K562 (cell line): ENCODE data around the gene MAP4. TPM values are rescaled to one million over a fixed set of nuclear protein-coding genes. Genes with fewer than 3 reads are reported as not detected.

ENCODE experiments used
- ARHGAP35 ChIP-seq: fragments of 450-650 bp; IDR thresholded peaks from 2 replicates; pipeline ENCODE4 v1.6.1; 2018; ENCODE audit not compliant: partially characterized antibody
- CCNT2 ChIP-seq: IDR thresholded peaks from 2 replicates; pipeline ENCODE4 v1.6.1; 2011; ENCODE audit warnings: borderline replicate concordance, low read depth, mild to moderate bottlenecking, moderate library complexity, mixed read lengths, low read length; ENCODE audit not compliant: insufficient read length; ENCODE audit errors: extremely low read depth
- CSDE1 ChIP-seq, 2 experiments: fragments of 450-650 bp; IDR thresholded peaks; 2 replicates each; pipeline ENCODE4 v1.6.1; 2016; ENCODE audit warnings: mild to moderate bottlenecking in 1 of 2
- DPF2 ChIP-seq: fragments of 450-650 bp; IDR thresholded peaks from 2 replicates; pipeline ENCODE4 v1.6.1; 2016
- ELF2 ChIP-seq: fragments of 250-450 bp; sonication (Bioruptor Pico); IDR thresholded peaks from 2 replicates; pipeline ENCODE4 v1.5.0; 2021; ENCODE audit warnings: mild to moderate bottlenecking
- EWSR1 ChIP-seq: fragments of 450-650 bp; IDR thresholded peaks from 2 replicates; pipeline ENCODE4 v1.6.1; 2018; ENCODE audit warnings: borderline replicate concordance, mild to moderate bottlenecking, low read depth, moderate library complexity; ENCODE audit not compliant: partially characterized antibody
- FOXA1 ChIP-seq: fragments of 450-650 bp; IDR thresholded peaks from 2 replicates; pipeline ENCODE4 v1.6.1; 2016; ENCODE audit warnings: mild to moderate bottlenecking, borderline replicate concordance
- KLF1 ChIP-seq: fragments of 450-650 bp; IDR thresholded peaks from 2 replicates; pipeline ENCODE4 v1.6.1; 2016; ENCODE audit warnings: missing genetic modification characterization, missing compliant biosample characterization
- MAFG ChIP-seq: fragments of 450-650 bp; conservative IDR thresholded peaks from 2 replicates; pipeline ENCODE4 v1.6.1; 2016; ENCODE audit warnings: missing genetic modification characterization, missing compliant biosample characterization
- MBD1 ChIP-seq: fragments of 250-450 bp; sonication (Bioruptor Pico); IDR thresholded peaks from 2 replicates; pipeline ENCODE4 v1.8.0; 2022; ENCODE audit warnings: inconsistent platforms
- MXD1 ChIP-seq: fragments of 250-450 bp; sonication (Bioruptor Pico); IDR thresholded peaks from 2 replicates; pipeline ENCODE4 v1.8.0; 2021; ENCODE audit warnings: borderline replicate concordance, mild to moderate bottlenecking, moderate library complexity; ENCODE audit not compliant: poor library complexity, severe bottlenecking
- NR1H2 ChIP-seq: sonication (generic); formaldehyde crosslinking; IDR thresholded peaks from 2 replicates; pipeline ENCODE4 v1.4.0; 2020; ENCODE audit warnings: mild to moderate bottlenecking, missing genetic modification reagents
- PRPF4 ChIP-seq: fragments of 200-400 bp; formaldehyde crosslinking; IDR thresholded peaks from one replicate; pipeline ENCODE4 v1.6.1; 2017; ENCODE audit warnings: low read length, low read depth, mild to moderate bottlenecking; ENCODE audit not compliant: insufficient read depth, poor library complexity, severe bottlenecking
- RBM39 ChIP-seq: fragments of 200-400 bp; formaldehyde crosslinking; optimal IDR thresholded peaks from 2 replicates; pipeline ENCODE3; 2018; ENCODE audit warnings: low read depth, low read length
- SIRT6 ChIP-seq: IDR thresholded peaks from one replicate; pipeline ENCODE4 v1.6.1; 2012; ENCODE audit warnings: low read depth, mild to moderate bottlenecking, control low read depth, inconsistent platforms, low read length, moderate library complexity
- TBP ChIP-seq: optimal IDR thresholded peaks from 2 replicates; pipeline ENCODE3; 2011; ENCODE audit warnings: low read depth, low read length, improper control_type of control experiment
- TFE3 ChIP-seq: fragments of 450-650 bp; formaldehyde crosslinking; IDR thresholded peaks from 2 replicates; pipeline ENCODE4 v1.4.0; 2020; ENCODE audit warnings: mild to moderate bottlenecking, mixed read lengths
- THRAP3 ChIP-seq: fragments of 450-650 bp; IDR thresholded peaks from 2 replicates; pipeline ENCODE4 v1.6.1; 2016; ENCODE audit warnings: mild to moderate bottlenecking, inconsistent platforms, borderline replicate concordance
- U2AF2 ChIP-seq: fragments of 200-400 bp; formaldehyde crosslinking; optimal IDR thresholded peaks from 2 replicates; pipeline ENCODE3; 2017; ENCODE audit warnings: low read depth, mild to moderate bottlenecking, low read length
- ZFX ChIP-seq: sonication (generic); formaldehyde crosslinking; IDR thresholded peaks from 2 replicates; pipeline ENCODE4 v1.8.0; 2022; ENCODE audit warnings: mild to moderate bottlenecking, missing genetic modification reagents, moderate library complexity
- ZNF146 ChIP-seq: IDR thresholded peaks from one replicate; pipeline ENCODE4 v1.6.1; 2018; ENCODE audit warnings: missing compliant biosample characterization; ENCODE audit not compliant: unreplicated experiment
- ZNF165 ChIP-seq: fragments of 250-450 bp; sonication (Bioruptor Pico); IDR thresholded peaks from 2 replicates; pipeline ENCODE4 v1.4.0; 2020; ENCODE audit warnings: borderline replicate concordance
- ZNF263 ChIP-seq: sonication (generic); formaldehyde crosslinking; IDR thresholded peaks from 2 replicates; pipeline ENCODE4 v1.8.0; 2022; ENCODE audit warnings: mild to moderate bottlenecking, missing genetic modification reagents, borderline replicate concordance
- ZNF384 ChIP-seq: IDR thresholded peaks from 2 replicates; pipeline ENCODE4 v1.6.1; 2012; ENCODE audit warnings: low read depth, low read length, improper control_type of control experiment
- ZNF644 ChIP-seq: fragments of 200-800 bp; sonication (Bioruptor generic); IDR thresholded peaks from 2 replicates; pipeline ENCODE4 v1.6.1; 2016; ENCODE audit warnings: low read depth, missing genetic modification characterization, missing compliant biosample characterization
- ZNF696 ChIP-seq: fragments of 250-450 bp; sonication (Bioruptor Pico); conservative IDR thresholded peaks from 2 replicates; pipeline ENCODE4 v1.4.0; 2020; ENCODE audit warnings: mild to moderate bottlenecking, moderate library complexity
- ZNF77 ChIP-seq: fragments of 250-450 bp; sonication (Bioruptor Pico); IDR thresholded peaks from 2 replicates; pipeline ENCODE4 v1.5.0; 2020
- ZZZ3 ChIP-seq: fragments of 450-650 bp; IDR thresholded peaks from 2 replicates; pipeline ENCODE4 v1.6.1; 2016; ENCODE audit warnings: antibody characterized with exemption, mild to moderate bottlenecking, moderate library complexity
- polyA plus RNA-seq, 8 experiments: library from polyadenylated mRNA; depleted of rRNA in 4 of 8; stranded (reverse) in 5 of 8; unstranded in 3 of 8; fragments of >200 nt; fragmentation: Nextera tagmentation in 2 of 8; fragmentation: Illumina TruSeq in 1 of 8; extraction: Ambion mirVana in 2 of 8; extraction: Trizol in 1 of 8; gene quantifications; 2 replicates each; pipeline versions ENCODE4 v1.2.1 to v1.2.3, GENCODE V29; 2011 to 2014; ENCODE audit warnings: inconsistent platforms in 1 of 8, missing spikeins in 1 of 8
- total RNA-seq, 7 experiments: library from RNA; depleted of rRNA in 6 of 7; stranded (reverse); fragments of >200 nt in 6 of 7; fragmentation: Illumina TruSeq in 2 of 7; extraction: Trizol in 2 of 7; gene quantifications; 2 replicates each; pipeline versions ENCODE4 v1.2.1 to v1.2.3, GENCODE V29; 2011 to 2021; ENCODE audit warnings: low replicate concordance in 1 of 7

MAP4 gene
- total and polyA plus RNA-seq, 9 of the 15 experiments (the other 6 are each of a cell fraction or from before 2014, with no cell fraction given): 13.3 to 141 (median 36.8) TPM

GRCh38 chr3:47871389-47871788 lies 144.8 kb downstream of the MAP4 start (continued):
- TF ChIP-seq FOXA1: no peak
- no peak for TF ChIP-seq MBD1 (CRISPR knock-in tag)
- TF ChIP-seq U2AF2: no peak
- no peak for TF ChIP-seq ZZZ3
- no peak for TF ChIP-seq TBP
- TF ChIP-seq ZNF644: no peak
- TF ChIP-seq CSDE1 (IDR thresholded peaks at IDR 0.05): no peak
- peak; percentile 65 for TF ChIP-seq DPF2
- peak; percentile 56 for TF ChIP-seq MXD1 (CRISPR knock-in tag)
- TF ChIP-seq ZNF696 (CRISPR knock-in tag): no peak
- TF ChIP-seq ZNF146: no peak
- TF ChIP-seq CCNT2: no peak
- TF ChIP-seq TFE3 (CRISPR knock-in tag): no peak
- no peak for TF ChIP-seq ARHGAP35
- no peak for TF ChIP-seq MAFG (tag)
- TF ChIP-seq ZNF263 (CRISPR knock-in tag): peak; percentile 35; the same call in 1 of the 2 replicates
- no peak for TF ChIP-seq ELF2
- no peak for TF ChIP-seq SIRT6
- 0 out of 2 replicates have a peak, but pooled peaks have one; percentile 29 for TF ChIP-seq ZFX (CRISPR knock-in tag)
- no peak for TF ChIP-seq PRPF4
- no peak for TF ChIP-seq ZNF165
- TF ChIP-seq THRAP3: no peak
- no peak for TF ChIP-seq EWSR1
- no peak for TF ChIP-seq RBM39
- TF ChIP-seq NR1H2 (CRISPR knock-in tag): no peak
- TF ChIP-seq ZNF77 (CRISPR knock-in tag): no peak
- peak; percentile 96 for TF ChIP-seq KLF1
- TF ChIP-seq ZNF384: no peak
